Skeletal muscle tissue (tissue), 4 donors: ENCODE measurements around the gene NPHP4. TPM values are rescaled to one million over a fixed set of nuclear protein-coding genes. Genes with fewer than 3 reads are reported as not detected.

Experiments
- H3K27ac ChIP-seq: one replicate; pipeline ENCODE4 v1.7.0; 2013; ENCODE audit warnings: mild to moderate bottlenecking, low read depth, low read length, inconsistent platforms
- H3K27me3 ChIP-seq, 3 donors: one replicate each; pipeline ENCODE4 v1.7.0; 2013; ENCODE audit warnings: low read length in 3 of 3; ENCODE audit not compliant: control insufficient read depth in 3 of 3, insufficient read depth in 3 of 3
- H3K36me3 ChIP-seq, 3 donors: one replicate each; pipeline ENCODE4 v1.7.0; 2013; ENCODE audit warnings: low read length in 3 of 3; ENCODE audit not compliant: control insufficient read depth in 3 of 3, insufficient read depth in 3 of 3
- H3K4me1 ChIP-seq, 3 donors: one replicate each; pipeline ENCODE4 v1.7.0; 2013; ENCODE audit warnings: low read length in 3 of 3, mild to moderate bottlenecking in 3 of 3; ENCODE audit not compliant: control insufficient read depth in 3 of 3, insufficient read depth in 3 of 3
- H3K4me3 ChIP-seq, 3 donors: one replicate each; pipeline ENCODE4 v1.7.0; 2013; ENCODE audit warnings: low read length in 3 of 3
- H3K9ac ChIP-seq, 3 donors: one replicate each; pipeline ENCODE4 v1.7.0; 2013; ENCODE audit warnings: low read length in 3 of 3, mild to moderate bottlenecking in 3 of 3, moderate library complexity in 2 of 3, low read depth in 1 of 3
- H3K9me3 ChIP-seq, 3 donors: one replicate each; pipeline ENCODE4 v1.7.0; 2013; ENCODE audit warnings: low read length in 3 of 3; ENCODE audit not compliant: control insufficient read depth in 3 of 3
- total RNA-seq: library from RNA; depleted of rRNA; stranded (reverse); fragments of >200 nt; gene quantifications from one replicate; pipeline ENCODE4 v1.2.3, GENCODE V29; 2014
- donor health status: Osteomylitis.

The NPHP4 gene
- total RNA-seq, 1 donor from 2014 or later = 5.2 TPM

- peaks cover 7 to 12% (median 8%) of the 10 kb centered on the region in 3 donors for H3K36me3 ChIP-seq
- H3K9me3 ChIP-seq = no peaks in the 10 kb centered on the region
- no peak overlapping the region for H3K27ac ChIP-seq
Observed at GRCh38 chr1:5951846-5952410, 40.3 kb downstream of the NPHP4 start.

GRCh38 chr1:5950994-5951785, 41.0 kb downstream of the NPHP4 start:
- Histone ChIP-seq H3K36me3 (peaks cover 2 to 15% (median 8%) of the 10 kb centered on the region in 3 donors), H3K27ac (no peak overlapping the region), H3K9ac (no peak overlapping the region)

More at GRCh38 chr1:5951846-5952410, 40.3 kb downstream of the NPHP4 start:
- no peaks in the 10 kb centered on the region for H3K27me3 ChIP-seq
- H3K4me3 ChIP-seq = no peak overlapping the region
- no peaks in the 10 kb centered on the region for H3K4me1 ChIP-seq
- H3K9ac ChIP-seq = no peak overlapping the region

GRCh38 chr1:5950201-5950895, 41.9 kb downstream of the NPHP4 start:
- no peak overlapping the region for H3K4me3 ChIP-seq
- H3K4me1 ChIP-seq = no peaks in the 10 kb centered on the region
- H3K36me3 ChIP-seq = peaks cover 4 to 15% (median 9%) of the 10 kb centered on the region in 3 donors
- H3K9me3 ChIP-seq = no peaks in the 10 kb centered on the region
- H3K27me3 ChIP-seq = no peaks in the 10 kb centered on the region
- no peak overlapping the region for H3K27ac ChIP-seq
- no peak overlapping the region for H3K9ac ChIP-seq

More at GRCh38 chr1:5950994-5951785, 41.0 kb downstream of the NPHP4 start:
- no peaks in the 10 kb centered on the region for H3K4me1 ChIP-seq
- H3K27me3 ChIP-seq = no peaks in the 10 kb centered on the region
- no peaks in the 10 kb centered on the region for H3K9me3 ChIP-seq
- H3K4me3 ChIP-seq = no peak overlapping the region

GRCh38 chr1:5949761-5950100, 42.5 kb downstream of the NPHP4 start:
- H3K4me3 ChIP-seq = no peak overlapping the region
- H3K36me3 ChIP-seq = peaks cover 4 to 15% (median 5%) of the 10 kb centered on the region in 3 donors
- H3K4me1 ChIP-seq = no peaks in the 10 kb centered on the region
- no peaks in the 10 kb centered on the region for H3K27me3 ChIP-seq
- H3K9me3 ChIP-seq = no peaks in the 10 kb centered on the region
- no peak overlapping the region for H3K27ac ChIP-seq
- H3K9ac ChIP-seq = no peak overlapping the region

GRCh38 chr1:5949085-5949760, 43.0 kb downstream of the NPHP4 start:
- no peak overlapping the region for H3K4me3 ChIP-seq
- H3K9ac ChIP-seq = no peak overlapping the region
- H3K9me3 ChIP-seq = no peaks in the 10 kb centered on the region
- H3K27me3 ChIP-seq = no peaks in the 10 kb centered on the region
- no peak overlapping the region for H3K27ac ChIP-seq
- peaks cover 4 to 15% (median 5%) of the 10 kb centered on the region in 3 donors for H3K36me3 ChIP-seq
- H3K4me1 ChIP-seq = no peaks in the 10 kb centered on the region

GRCh38 chr1:5948681-5949005, 43.6 kb downstream of the NPHP4 start:
- Histone ChIP-seq H3K27ac (no peak overlapping the region), H3K9me3 (no peaks in the 10 kb centered on the region), H3K27me3 (no peaks in the 10 kb centered on the region), H3K4me3 (no peak overlapping the region), H3K4me1 (no peaks in the 10 kb centered on the region), H3K36me3 (peaks cover 4 to 14% (median 5%) of the 10 kb centered on the region in 3 donors), H3K9ac (no peak overlapping the region)

GRCh38 chr1:5947978-5948680, 44.1 kb downstream of the NPHP4 start:
- Histone ChIP-seq H3K36me3 (peaks cover 4 to 12% (median 5%) of the 10 kb centered on the region in 3 donors), H3K4me1 (no peaks in the 10 kb centered on the region), H3K9ac (no peak overlapping the region), H3K4me3 (no peak overlapping the region), H3K9me3 (no peaks in the 10 kb centered on the region), H3K27me3 (no peaks in the 10 kb centered on the region), H3K27ac (no peak overlapping the region)

- no peak overlapping the region for H3K9ac ChIP-seq
- H3K4me1 ChIP-seq = no peaks in the 10 kb centered on the region
- H3K4me3 ChIP-seq = no peak overlapping the region
- no peaks in the 10 kb centered on the region for H3K9me3 ChIP-seq
- H3K27ac ChIP-seq = no peak overlapping the region
- H3K36me3 ChIP-seq = peaks cover 4 to 12% (median 5%) of the 10 kb centered on the region in 3 donors
- H3K27me3 ChIP-seq = no peaks in the 10 kb centered on the region
Observed at GRCh38 chr1:5947071-5947821, 45.0 kb downstream of the NPHP4 start.

- no peaks in the 10 kb centered on the region for H3K4me1 ChIP-seq
- no peaks in the 10 kb centered on the region for H3K9me3 ChIP-seq
- H3K4me3 ChIP-seq = no peak overlapping the region
- H3K36me3 ChIP-seq = peaks cover 2 to 7% (median 5%) of the 10 kb centered on the region in 3 donors
- no peaks in the 10 kb centered on the region for H3K27me3 ChIP-seq
- H3K27ac ChIP-seq = no peak overlapping the region
- no peak overlapping the region for H3K9ac ChIP-seq
Observed at GRCh38 chr1:5945445-5945844, 46.8 kb downstream of the NPHP4 start.
